H1 (cell line): ENCODE data around the gene TBX6. TPM values are rescaled to one million over a fixed set of nuclear protein-coding genes. Genes with fewer than 3 reads are reported as not detected.

Experiments
- CTCF ChIA-PET: fragments of 300-600 bp; sonication (Branson Sonifier 250); formaldehyde crosslinking; loops from one replicate; lab custom pipeline; 2021; ENCODE audit not compliant: partially characterized antibody; lab: Charles Lee
- POLR2A ChIA-PET: fragments of 300-600 bp; sonication (Branson Sonifier 250); formaldehyde crosslinking; loops from one replicate; lab custom pipeline; 2021; ENCODE audit warnings: inconsistent platforms; ENCODE audit not compliant: partially characterized antibody; lab: Charles Lee
- DNase-seq, 2 experiments: peaks; one replicate each; pipeline versions ENCODE4 v3.0.0 to v3.0.0-alpha.2; 2010 to 2022; ENCODE audit warnings: low spot score in 2 of 2, low read depth in 1 of 2, mixed read lengths in 1 of 2
- FAIRE-seq: peaks from 2 replicates; lab custom pipeline; 2011; peaks lifted over from hg19 to GRCh38; lab: Jason Lieb, UNC
- H2AFZ ChIP-seq: 2 replicates; pipeline ENCODE4 v1.8.1; 2012; ENCODE audit warnings: low read length, inconsistent platforms
- H2AK5ac ChIP-seq: 2 replicates; pipeline ENCODE4 v1.6.1; 2013; ENCODE audit warnings: low read depth, low read length
- H2BK120ac ChIP-seq: replicated peaks from 2 replicates; pipeline ENCODE3; 2013; ENCODE audit warnings: low read depth, low read length, inconsistent platforms
- H2BK12ac ChIP-seq: 2 replicates; pipeline ENCODE4 v1.6.1; 2013; ENCODE audit warnings: low read depth, low read length
- H2BK15ac ChIP-seq: 2 replicates; pipeline ENCODE4 v1.6.1; 2013; ENCODE audit warnings: low read length
- H2BK20ac ChIP-seq: 2 replicates; pipeline ENCODE4 v1.6.1; 2013; ENCODE audit warnings: low read length
- H2BK5ac ChIP-seq: 2 replicates; pipeline ENCODE4 v1.6.1; 2013; ENCODE audit warnings: low read depth, low read length
- H3K14ac ChIP-seq: 2 replicates; pipeline ENCODE4 v1.6.1; 2013; ENCODE audit warnings: inconsistent platforms; ENCODE audit not compliant: insufficient read length
- H3K18ac ChIP-seq: 2 replicates; pipeline ENCODE4 v1.6.1; 2013; ENCODE audit warnings: low read length; ENCODE audit errors: extremely low read depth
- H3K23ac ChIP-seq: 2 replicates; pipeline ENCODE4 v1.6.1; 2013; ENCODE audit warnings: inconsistent platforms; ENCODE audit not compliant: insufficient read length
- H3K23me2 ChIP-seq: 2 replicates; pipeline ENCODE4 v1.6.1; 2013; ENCODE audit warnings: low read depth, low read length
- H3K27ac ChIP-seq: 2 replicates; pipeline ENCODE4 v1.6.1; 2011; ENCODE audit warnings: low read depth, low read length, inconsistent platforms
- H3K27me3 ChIP-seq, 4 experiments: replicated peaks in 1 of 4; 1 replicate in 1 of 4; 2 replicates in 3 of 4; pipeline versions ENCODE4 v1.6.1 to v1.8.1; 2011 to 2013; ENCODE audit warnings: low read length in 3 of 4, mild to moderate bottlenecking in 3 of 4, inconsistent platforms in 2 of 4, mixed read lengths in 2 of 4, moderate library complexity in 1 of 4; ENCODE audit not compliant: control insufficient read depth in 3 of 4, insufficient read depth in 3 of 4; ENCODE audit errors: extremely low read depth in 1 of 4
- H3K36me3 ChIP-seq, 4 experiments: 2 replicates each; pipeline versions ENCODE4 v1.6.1 to v1.8.1; 2011 to 2013; ENCODE audit warnings: mild to moderate bottlenecking in 4 of 4, low read length in 3 of 4, moderate library complexity in 2 of 4, control low read depth in 1 of 4, inconsistent platforms in 1 of 4; ENCODE audit not compliant: insufficient read depth in 4 of 4, control insufficient read depth in 2 of 4
- H3K4ac ChIP-seq: replicated peaks from 2 replicates; pipeline ENCODE3; 2013; ENCODE audit warnings: low read length, low read depth, mixed read lengths, inconsistent platforms; ENCODE audit not compliant: insufficient read length
- H3K4me1 ChIP-seq, 4 experiments: replicated peaks in 1 of 4; 1 replicate in 1 of 4; 2 replicates in 3 of 4; pipeline versions ENCODE4 v1.6.1 to v1.8.1; 2011 to 2013; ENCODE audit warnings: low read length in 3 of 4, inconsistent platforms in 2 of 4, mixed read lengths in 1 of 4; ENCODE audit not compliant: insufficient read depth in 4 of 4, control insufficient read depth in 3 of 4
- H3K4me2 ChIP-seq, 2 experiments: 2 replicates each; pipeline versions ENCODE4 v1.6.1 to v1.8.1; 2011 to 2013; ENCODE audit warnings: low read depth in 2 of 2, low read length in 2 of 2, control low read depth in 1 of 2, inconsistent platforms in 1 of 2, mild to moderate bottlenecking in 1 of 2; ENCODE audit not compliant: insufficient read depth in 1 of 2
- H3K4me3 ChIP-seq, 4 experiments: fragments of 200-600, 300-600 bp in 1 of 4; sonication (generic), shearing (Covaris generic), sonication (Bioruptor Twin) in 1 of 4; 2 replicates each; pipeline versions ENCODE4 v1.5.1 to v1.8.1; 2011 to 2016; ENCODE audit warnings: low read length in 4 of 4, low read depth in 3 of 4, control low read depth in 2 of 4, inconsistent platforms in 2 of 4, mild to moderate bottlenecking in 2 of 4, mixed read lengths in 1 of 4, moderate library complexity in 1 of 4; ENCODE audit not compliant: insufficient read depth in 2 of 4; ENCODE audit errors: extremely low read depth in 1 of 4
- H3K56ac ChIP-seq: replicated peaks from 2 replicates; pipeline ENCODE3; 2013; ENCODE audit warnings: low read depth, mild to moderate bottlenecking, mixed read lengths, low read length, inconsistent platforms; ENCODE audit not compliant: insufficient read length
- H3K79me1 ChIP-seq: 2 replicates; pipeline ENCODE4 v1.6.1; 2013; ENCODE audit warnings: low read depth, low read length, control low read depth
- H3K79me2 ChIP-seq, 2 experiments: 2 replicates each; pipeline versions ENCODE4 v1.6.1 to v1.8.1; 2012 to 2013; ENCODE audit warnings: low read length in 2 of 2, mild to moderate bottlenecking in 2 of 2, inconsistent platforms in 1 of 2; ENCODE audit not compliant: insufficient read depth in 2 of 2, control insufficient read depth in 1 of 2
- H3K9ac ChIP-seq, 4 experiments: replicated peaks in 1 of 4; 1 replicate in 1 of 4; 2 replicates in 3 of 4; pipeline versions ENCODE4 v1.6.1 to v1.8.1; 2011 to 2013; ENCODE audit warnings: low read depth in 3 of 4, low read length in 3 of 4, control low read depth in 2 of 4, mild to moderate bottlenecking in 2 of 4, moderate library complexity in 2 of 4, inconsistent platforms in 1 of 4; ENCODE audit errors: extremely low read depth in 1 of 4
- H3K9me3 ChIP-seq, 2 experiments: 2 replicates each; pipeline versions ENCODE4 v1.6.1 to v1.8.1; 2012 to 2013; ENCODE audit warnings: mild to moderate bottlenecking in 2 of 2, moderate library complexity in 2 of 2, control low read depth in 1 of 2, inconsistent platforms in 1 of 2, low read depth in 1 of 2, low read length in 1 of 2, mixed read lengths in 1 of 2; ENCODE audit not compliant: insufficient read depth in 2 of 2
- H4K20me1 ChIP-seq, 2 experiments: replicated peaks in 1 of 2; 2 replicates each; pipeline versions ENCODE3 to v1.8.1; 2011 to 2013; ENCODE audit warnings: inconsistent platforms in 2 of 2, low read length in 2 of 2, mild to moderate bottlenecking in 1 of 2; ENCODE audit not compliant: insufficient read depth in 2 of 2, control insufficient read depth in 1 of 2
- H4K5ac ChIP-seq: 2 replicates; pipeline ENCODE4 v1.6.1; 2013; ENCODE audit warnings: low read length, low read depth, mixed read lengths, inconsistent platforms; ENCODE audit not compliant: insufficient read length
- H4K8ac ChIP-seq: 2 replicates; pipeline ENCODE4 v1.8.0; 2013; ENCODE audit warnings: mild to moderate bottlenecking, moderate library complexity, low read length, inconsistent platforms; ENCODE audit not compliant: insufficient read depth; ENCODE audit errors: extremely low read depth
- H4K91ac ChIP-seq: replicated peaks from 2 replicates; pipeline ENCODE3; 2013; ENCODE audit warnings: low read length, mixed read lengths, inconsistent platforms; ENCODE audit not compliant: insufficient read length
- CBX8 ChIP-seq: fragments of 300-800, 300-1000 bp; sonication (generic); IDR thresholded peaks from 2 replicates; pipeline ENCODE4 v1.7.1; 2016; ENCODE audit warnings: low read depth, low read length, borderline replicate concordance
- CTBP2 ChIP-seq: IDR thresholded peaks from 2 replicates; pipeline ENCODE4 v1.7.0; 2011; ENCODE audit warnings: borderline replicate concordance, mild to moderate bottlenecking, moderate library complexity, mixed read lengths, low read length; ENCODE audit not compliant: insufficient read depth, insufficient read length
- EGR1 ChIP-seq: IDR thresholded peaks from 2 replicates; pipeline ENCODE4 v1.6.1; 2011; ENCODE audit warnings: low read depth, low read length, borderline replicate concordance
- FOSL1 ChIP-seq: IDR thresholded peaks from 2 replicates; pipeline ENCODE4 v1.6.1; 2011; ENCODE audit warnings: mild to moderate bottlenecking, low read depth, low read length, moderate library complexity; ENCODE audit not compliant: insufficient read depth
- SP2 ChIP-seq: IDR thresholded peaks from 2 replicates; pipeline ENCODE4 v1.6.1; 2012; ENCODE audit warnings: mild to moderate bottlenecking, low read length, inconsistent platforms
- TAF1 ChIP-seq: IDR thresholded peaks from 2 replicates; pipeline ENCODE4 v1.6.1; 2011; ENCODE audit warnings: mild to moderate bottlenecking, low read depth, low read length
- TAF7 ChIP-seq: optimal IDR thresholded peaks from 2 replicates; pipeline ENCODE3; 2011; ENCODE audit warnings: low read depth, mild to moderate bottlenecking, inconsistent platforms, low read length, moderate library complexity, borderline replicate concordance
- TCF12 ChIP-seq: IDR thresholded peaks from 2 replicates; pipeline ENCODE4 v1.6.1; 2011; ENCODE audit warnings: low read depth, mild to moderate bottlenecking, low read length
- WGBS, 2 experiments: shearing (Covaris generic) in 1 of 2; methylation state at CpG; one replicate each; pipeline versions ENCODE4 v1.1.6 to v1.1.7; 2013 to 2015; ENCODE audit warnings: low lambda C conversion rate in 2 of 2, mixed read lengths in 2 of 2, inconsistent platforms in 1 of 2, low coverage in 1 of 2, missing lambda C conversion rate in 1 of 2; ENCODE audit not compliant: insufficient replicate concordance in 2 of 2, insufficient coverage in 1 of 2, insufficient read length in 1 of 2; ENCODE audit errors: extremely low coverage in 1 of 2, missing lambda C conversion rate in 1 of 2; 5-methylcytosine and 5-hydroxymethylcytosine counted together
- polyA plus RNA-seq, 7 experiments: library from polyadenylated mRNA; depleted of rRNA in 3 of 7; stranded (reverse) in 5 of 7; unstranded in 2 of 7; fragments of >200 nt in 5 of 7; fragments of 200-250 nt in 2 of 7; gene quantifications; 1 replicate in 5 of 7; 2 replicates in 1 of 7; 4 replicates in 1 of 7; pipeline versions ENCODE4 v1.2.1 to v1.2.3, GENCODE V29; 2011 to 2013; ENCODE audit warnings: missing spikeins in 2 of 7, mixed read lengths in 2 of 7
- total RNA-seq: library from RNA; stranded (reverse); fragmentation: NEBNext Ultra II Directional; extraction: Animal tissue kit (Norgen Biotek cat#: 25700); gene quantifications from 2 replicates; pipeline ENCODE4 v1.2.1, GENCODE V29; 2021

Gene TBX6
- total and polyA plus RNA-seq, 2 of the 8 experiments (the other 6 are each of a cell fraction or from before 2014, with no cell fraction given), result 2.2 to 2.8 TPM

DNA sequence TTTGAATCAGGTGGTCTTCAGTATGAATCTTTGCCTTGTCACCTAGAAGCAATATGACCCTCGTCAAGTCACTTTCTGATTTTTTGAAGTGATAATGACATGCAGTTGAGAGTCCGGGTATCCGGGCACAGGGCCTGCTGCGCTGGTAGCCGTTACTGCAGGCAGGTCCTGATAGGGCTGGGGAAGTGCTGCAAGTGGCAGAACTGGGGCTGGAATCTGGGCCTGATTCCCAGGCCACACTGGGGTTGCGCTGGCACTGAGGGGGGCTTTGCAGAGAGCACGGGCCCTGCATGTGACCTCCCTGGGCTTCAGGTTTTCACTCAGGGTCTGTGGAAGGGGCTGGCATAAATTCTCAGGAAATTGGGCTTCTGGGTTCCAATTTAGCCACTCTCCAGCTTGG lies 13.0 kb downstream of the TBX6 start:
- Histone ChIP-seq H3K4me1 (peaks cover 0 to 7% (median 1%) of the 10 kb centered on the region in 4 experiments; a peak in 2 of 7 replicates), H4K8ac (no peak overlapping the region), H3K27me3 (no peaks in the 10 kb centered on the region), H3K14ac (no peak overlapping the region), H3K4me2 (no peak overlapping the region), H3K23ac (no peak overlapping the region)
- whole genome bisulfite sequencing, 2 experiments, result 96% methylated on average over 7 of the region's 7 CpGs; no CpG with 5 or more reads in 1 of the 2 experiments
- TF ChIP-seq TAF1 (no peak), CTBP2 (no peak), TAF7 (no peak), SP2 (no peak), FOSL1 (no peak), CBX8 (no peak), TCF12 (no peak), EGR1 (no peak)
- TF ChIP-seq, all 59 proteins: peak for 0
- Histone ChIP-seq H2BK12ac (no peak overlapping the region), H2BK5ac (no peak overlapping the region), H3K79me1 (peaks cover 12% of the 10 kb centered on the region), H2BK15ac (no peak overlapping the region), H3K56ac (no peak overlapping the region), H2BK120ac (no peak overlapping the region), H2AK5ac (no peak overlapping the region), H3K18ac (no peak overlapping the region), H3K9me3 (no peaks in the 10 kb centered on the region), H2AFZ (no peak overlapping the region), H4K20me1 (peaks cover 19 to 30% of the 10 kb centered on the region in 2 experiments), H3K23me2 (peaks cover 7% of the 10 kb centered on the region; the same call in 1 of the 2 replicates), H4K91ac (no peak overlapping the region), H3K36me3 (peaks cover 18 to 46% (median 29%) of the 10 kb centered on the region in 4 experiments; a peak in 7 of 8 replicates), H3K27ac (no peak overlapping the region), H4K5ac (no peak overlapping the region), H3K79me2 (peaks cover 11 to 35% of the 10 kb centered on the region in 2 experiments), H3K4me3 (no peak overlapping the region), H2BK20ac (no peak overlapping the region), H3K9ac (no peak overlapping the region), H3K4ac (no peak overlapping the region)
- POLR2A ChIA-PET, result interaction anchor here (9.9 to 21.2 kb wide), 2 partner anchors 10 to 12 kb away, joined by 151 to 353 read pairs; partner anchors contain the start of genes ALDOA, TBX6 and YPEL3
- CTCF ChIA-PET, result interaction anchor here (1.2 to 5.9 kb wide), 4 partner anchors 11 to 24 kb away, joined by 3 to 46 read pairs (median 6); partner anchors contain the start of gene TBX6
- no peak for FAIRE-seq
- no peak for DNase-seq
